Measurements from ENCODE around the gene LEMD1.
"Not testable (repeated sequence)": the region's sequence is repeated elsewhere in the genome, so short reads cannot be mapped to it uniquely, and the experiment has no call there.

Gene LEMD1

DNA sequence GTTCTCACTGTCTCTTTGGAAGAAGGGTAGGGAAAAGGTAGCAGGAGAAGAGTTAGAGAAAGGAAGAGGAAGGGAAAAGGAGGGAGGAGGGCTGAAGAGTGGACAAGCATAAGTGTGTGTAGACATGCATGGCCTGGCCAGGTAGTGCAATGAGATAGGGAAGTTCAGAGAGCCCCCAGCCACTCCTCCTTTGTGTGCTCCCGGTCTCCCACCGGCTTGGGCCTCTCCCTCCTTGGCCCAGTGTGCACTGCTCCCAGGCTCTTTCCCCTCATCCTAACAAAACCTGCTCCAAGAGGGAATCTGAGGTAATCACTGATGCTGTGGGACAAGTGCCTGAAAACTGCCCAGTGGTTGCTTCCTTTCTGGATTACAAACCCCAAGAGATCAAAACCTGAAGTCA is 10.3 kb upstream of the LEMD1 start:
- DNase-seq (ENCODE audit: insufficient read length, low spot score) (no peak), FAIRE-seq (no peak)

DNA sequence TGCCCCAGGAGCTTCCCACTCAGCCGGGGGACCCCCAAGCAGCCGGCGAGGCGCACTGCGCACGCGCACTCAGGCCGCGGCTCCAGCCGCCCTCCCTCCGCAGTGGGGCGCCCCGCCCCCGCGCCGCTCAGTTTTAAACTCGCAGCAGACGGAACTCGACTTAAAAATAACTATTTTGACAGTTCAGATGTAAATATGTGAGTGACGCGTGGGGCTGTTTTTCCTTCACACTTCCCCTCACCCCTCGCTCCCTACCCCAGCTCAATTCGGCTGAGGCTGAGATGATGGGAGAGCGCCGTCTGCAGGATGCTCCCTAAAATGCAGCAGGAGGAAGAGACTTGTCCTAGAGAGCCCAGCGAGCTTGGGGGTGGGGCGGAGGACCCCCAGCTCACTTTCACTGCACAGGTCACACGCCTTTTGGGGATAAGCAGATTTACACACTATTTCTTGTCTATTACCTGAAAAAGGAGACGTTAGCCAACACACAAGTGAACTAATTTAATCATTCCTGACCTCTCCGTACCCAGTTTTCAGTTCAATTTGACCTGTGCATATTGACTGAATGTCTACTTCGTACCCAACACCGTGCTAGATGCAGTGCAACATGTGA is 8.9 kb upstream of the LEMD1 start:
- FAIRE-seq (no peak), DNase-seq (ENCODE audit: insufficient read length, low spot score) (no peak)

GRCh38 chr1:205429762-205430695 is 8.2 kb upstream of the LEMD1 start:
- FAIRE-seq: no peak
- no peak for DNase-seq (ENCODE audit: insufficient read length, low spot score)

DNA sequence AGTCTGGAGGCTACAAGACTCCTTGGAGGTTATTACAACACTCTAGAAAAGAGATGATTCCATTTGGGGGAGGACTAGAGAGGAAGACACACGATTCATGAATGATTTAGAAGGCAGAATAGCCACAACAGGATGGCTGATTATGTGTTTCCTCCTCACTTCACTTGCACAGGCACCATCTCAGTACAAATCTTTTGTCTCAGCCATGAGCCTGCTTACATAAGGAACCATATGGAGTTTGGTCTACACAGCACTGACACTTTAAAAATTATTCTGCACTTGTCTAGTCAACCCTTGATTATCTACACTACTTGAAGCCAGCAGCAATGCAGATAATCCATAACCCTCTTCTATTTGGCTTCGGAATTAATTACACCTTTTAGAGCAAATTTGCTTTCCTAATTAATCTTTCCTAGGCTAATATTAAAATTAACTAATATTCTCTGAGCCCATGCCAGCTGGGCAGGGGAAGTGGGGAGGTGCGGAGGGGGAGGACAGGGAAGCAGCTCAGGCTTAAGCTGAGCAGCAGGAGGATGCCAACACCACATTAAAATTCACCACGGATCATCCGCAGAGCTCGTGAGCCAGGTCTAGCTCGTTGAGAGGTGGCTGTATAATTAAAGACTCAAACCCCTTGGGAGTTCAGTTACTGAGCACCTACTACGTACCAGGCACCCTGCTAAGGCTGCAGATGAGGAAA is 3.2 kb upstream of the LEMD1 start:
- DNase-seq (ENCODE audit: insufficient read length, low spot score) (no peak), FAIRE-seq (no peak)

GRCh38 chr1:205423814-205424399 is 2.1 kb upstream of the LEMD1 start:
- no peak for DNase-seq (ENCODE audit: insufficient read length, low spot score)
- no peak for FAIRE-seq

GRCh38 chr1:205422993-205423642 is 1.3 kb upstream of the LEMD1 start:
- DNase-seq (ENCODE audit: insufficient read length, low spot score) (no peak), FAIRE-seq (no peak)

GRCh38 chr1:205420938-205421337 is 918 bp downstream of the LEMD1 start:
- DNase-seq (ENCODE audit: insufficient read length, low spot score) (no peak), FAIRE-seq (peak; percentile 47)

DNA sequence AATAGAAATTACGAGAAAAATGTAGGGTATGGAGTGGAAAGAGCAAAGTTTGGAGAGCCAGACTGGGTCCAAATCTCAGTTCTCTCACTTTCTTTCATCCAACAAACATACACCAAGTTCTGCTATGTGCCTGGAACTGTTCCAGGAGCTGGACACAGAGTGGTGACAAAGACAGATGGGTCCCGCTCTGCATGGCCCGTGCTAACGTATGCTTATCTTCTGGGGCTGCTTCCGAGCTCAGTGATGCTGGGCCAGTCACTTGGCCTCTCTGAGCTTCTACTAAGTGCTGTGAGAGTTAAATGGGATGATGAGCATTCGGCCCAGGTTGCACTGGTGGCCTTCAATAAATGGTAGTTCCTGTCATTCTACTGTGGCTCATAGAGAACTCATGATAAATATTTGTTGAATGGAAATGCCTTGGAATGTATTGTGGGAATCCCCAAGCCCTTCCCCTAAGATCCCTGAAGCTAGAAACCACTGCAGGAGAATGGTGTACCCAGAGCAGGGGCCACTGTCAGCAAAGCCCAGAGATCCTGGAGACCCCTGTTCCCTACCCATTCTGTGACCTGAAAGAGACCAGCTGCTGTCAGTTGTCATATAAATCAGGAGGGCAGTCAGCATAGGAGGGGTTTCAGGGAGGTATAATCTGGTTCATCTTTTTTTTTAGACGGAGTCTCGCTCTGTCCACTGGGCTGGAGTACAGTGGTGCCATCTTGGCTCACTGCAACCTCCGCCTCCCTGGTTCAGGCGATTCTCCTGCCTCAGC is 3.8 kb downstream of the LEMD1 start:
- no peak for DNase-seq (ENCODE audit: insufficient read length, low spot score)
- FAIRE-seq: no peak

GRCh38 chr1:205416322-205416721 is 5.5 kb downstream of the LEMD1 start:
- FAIRE-seq: no peak
- no peak for DNase-seq (ENCODE audit: insufficient read length, low spot score)

- FAIRE-seq (no peak), DNase-seq (ENCODE audit: insufficient read length, low spot score) (no peak)
Measured at GRCh38 chr1:205410581-205411298, 11.1 kb downstream of the LEMD1 start.

GRCh38 chr1:205407970-205408369 is 13.9 kb downstream of the LEMD1 start:
- DNase-seq (ENCODE audit: insufficient read length, low spot score) (no peak), FAIRE-seq (no peak)

DNA sequence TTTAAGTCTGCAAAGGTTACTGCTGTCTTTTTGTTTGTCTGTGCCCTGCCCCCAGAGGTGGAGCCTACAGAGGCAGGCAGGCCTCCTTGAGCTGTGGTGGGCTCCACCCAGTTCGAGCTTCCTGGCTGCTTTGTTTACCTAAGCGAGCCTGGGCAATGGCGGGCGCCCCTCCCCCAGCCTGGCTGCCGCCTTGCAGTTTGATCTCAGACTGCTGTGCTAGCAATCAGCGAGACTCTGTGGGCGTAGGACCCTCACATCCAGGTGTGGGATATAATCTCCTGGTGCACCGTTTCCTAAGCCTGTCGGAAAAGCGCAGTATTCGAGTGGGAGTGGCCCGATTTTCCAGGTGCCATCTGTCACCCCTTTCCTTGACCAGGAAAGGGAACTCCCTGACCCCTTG is 15.6 kb downstream of the LEMD1 start:
- not testable (repeated sequence) for FAIRE-seq; DNase-seq (ENCODE audit: insufficient read length, low spot score)

- DNase-seq (ENCODE audit: insufficient read length, low spot score); FAIRE-seq: not testable (repeated sequence)
Measured at GRCh38 chr1:205404484-205404883, 17.4 kb downstream of the LEMD1 start.

- no peak for DNase-seq (ENCODE audit: insufficient read length, low spot score)
- FAIRE-seq: no peak
Measured at GRCh38 chr1:205398586-205398985, 23.3 kb downstream of the LEMD1 start.

DNA sequence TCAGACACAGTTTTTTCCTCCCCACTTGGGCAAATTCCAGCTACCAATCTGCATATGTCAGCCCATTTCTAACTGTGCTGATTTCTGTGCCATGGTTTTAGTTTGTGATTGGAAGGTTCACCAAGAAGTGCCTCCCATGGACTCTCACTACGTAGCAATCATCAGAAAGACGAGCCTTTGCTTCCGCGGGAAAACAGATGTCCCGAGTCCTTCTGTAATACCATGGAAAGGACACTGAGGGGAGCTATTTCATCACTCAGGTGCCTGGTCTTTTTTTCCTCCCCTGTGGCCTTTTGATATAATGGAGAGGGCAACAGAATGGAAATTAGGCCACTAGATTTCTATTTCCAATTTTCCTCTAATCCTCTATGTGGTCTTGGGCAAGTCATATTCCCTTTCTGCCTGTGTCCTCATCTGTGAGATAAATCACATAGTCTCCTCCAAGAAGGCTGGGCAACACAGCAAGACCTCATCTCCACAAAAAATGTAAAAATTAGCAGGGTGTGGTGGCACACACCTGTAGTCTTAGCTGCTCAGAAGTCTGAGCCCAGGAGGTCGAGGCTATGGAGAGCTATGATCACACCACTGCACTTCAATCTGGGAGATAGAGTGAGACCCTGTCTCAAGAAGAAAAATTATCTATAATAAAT is 24.8 kb downstream of the LEMD1 start:
- no peak for FAIRE-seq
- peak; percentile 10 for DNase-seq (ENCODE audit: insufficient read length, low spot score)

DNA sequence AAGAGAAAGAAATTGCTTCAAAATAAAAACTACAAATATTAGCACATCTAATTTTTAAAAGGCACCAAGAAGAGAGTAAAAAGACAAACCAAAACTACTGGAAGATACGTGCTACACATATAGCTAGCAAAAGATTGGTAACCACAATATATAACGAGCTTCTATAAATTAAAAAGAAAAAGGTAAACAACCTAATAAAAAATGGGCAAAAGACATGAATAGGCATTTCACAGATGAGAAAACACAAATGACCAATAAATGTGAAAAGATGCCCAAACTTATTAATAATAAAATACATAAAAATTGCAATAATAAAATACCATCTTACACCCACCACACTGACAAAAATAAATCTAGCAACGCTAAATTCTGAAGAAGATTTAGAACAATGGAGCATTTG is 26.2 kb downstream of the LEMD1 start:
- DNase-seq (ENCODE audit: insufficient read length, low spot score): no peak
- FAIRE-seq: no peak

GRCh38 chr1:205392650-205393049 is 29.2 kb downstream of the LEMD1 start:
- DNase-seq (ENCODE audit: insufficient read length, low spot score) (no peak), FAIRE-seq (no peak)

DNA sequence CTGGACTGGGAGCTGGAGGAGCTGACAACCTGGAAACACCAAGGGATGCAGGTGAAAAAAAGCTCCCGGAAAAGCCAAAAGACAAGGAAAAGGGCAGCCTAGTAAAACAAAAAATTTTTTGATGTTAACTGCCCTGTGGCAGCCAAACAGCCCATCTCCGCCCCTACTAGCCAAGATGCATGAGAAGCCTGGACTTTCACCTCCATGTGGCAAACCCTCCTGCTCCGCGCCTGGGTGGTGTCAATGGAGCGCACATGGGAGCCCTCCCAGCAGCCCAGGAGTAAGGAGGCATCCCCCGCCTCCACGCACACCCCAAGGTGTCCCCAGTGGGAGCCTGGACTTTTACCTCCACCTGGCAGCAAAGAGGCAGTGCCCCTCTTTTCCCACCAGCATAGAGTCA is 30.5 kb downstream of the LEMD1 start:
- no peak for DNase-seq (ENCODE audit: insufficient read length, low spot score)
- no peak for FAIRE-seq

GRCh38 chr1:205387845-205388244 is 34.0 kb downstream of the LEMD1 start:
- FAIRE-seq (no peak), DNase-seq (ENCODE audit: insufficient read length, low spot score) (no peak)
